Nephron (organoid): ENCODE results near the gene ITGAE.

Experiments used
- H3K27ac Mint-ChIP-seq, 3 experiments: 2 replicates each; pipeline ENCODE4 v1.8.0; 2020; ENCODE audit warnings: mixed read lengths in 3 of 3, mild to moderate bottlenecking in 2 of 3, moderate library complexity in 1 of 3
- H3K27me3 Mint-ChIP-seq: 2 replicates; pipeline ENCODE4 v1.8.0; 2021; ENCODE audit warnings: low read depth, mild to moderate bottlenecking, moderate library complexity, mixed read lengths
- H3K36me3 Mint-ChIP-seq: 2 replicates; pipeline ENCODE4 v1.8.0; 2020; ENCODE audit warnings: low read depth, mixed read lengths
- H3K4me1 Mint-ChIP-seq: 2 replicates; pipeline ENCODE4 v1.8.0; 2020; ENCODE audit warnings: mixed read lengths
- H3K4me3 Mint-ChIP-seq, 3 experiments: 2 replicates each; pipeline ENCODE4 v1.8.0; 2020; ENCODE audit warnings: mild to moderate bottlenecking in 3 of 3, mixed read lengths in 3 of 3, moderate library complexity in 2 of 3
- H3K9me3 Mint-ChIP-seq: 2 replicates; pipeline ENCODE4 v1.8.0; 2020; ENCODE audit warnings: mixed read lengths
- TF ChIP-seq, protein P1 (sequence below), 3 experiments: fragments of 200-600 bp; sonication (generic); IDR thresholded peaks; one replicate each; pipeline ENCODE4 v1.5.0; 2021; ENCODE audit warnings: antibody characterized with exemption in 3 of 3; ENCODE audit not compliant: unreplicated experiment in 3 of 3

ITGAE gene

GRCh38 chr17:3771140-3771539 lies 29.8 kb downstream of the ITGAE start:
- H3K9me3 Mint-ChIP-seq = peaks cover 10% of the 10 kb centered on the region
- TF ChIP-seq, protein P1, sequence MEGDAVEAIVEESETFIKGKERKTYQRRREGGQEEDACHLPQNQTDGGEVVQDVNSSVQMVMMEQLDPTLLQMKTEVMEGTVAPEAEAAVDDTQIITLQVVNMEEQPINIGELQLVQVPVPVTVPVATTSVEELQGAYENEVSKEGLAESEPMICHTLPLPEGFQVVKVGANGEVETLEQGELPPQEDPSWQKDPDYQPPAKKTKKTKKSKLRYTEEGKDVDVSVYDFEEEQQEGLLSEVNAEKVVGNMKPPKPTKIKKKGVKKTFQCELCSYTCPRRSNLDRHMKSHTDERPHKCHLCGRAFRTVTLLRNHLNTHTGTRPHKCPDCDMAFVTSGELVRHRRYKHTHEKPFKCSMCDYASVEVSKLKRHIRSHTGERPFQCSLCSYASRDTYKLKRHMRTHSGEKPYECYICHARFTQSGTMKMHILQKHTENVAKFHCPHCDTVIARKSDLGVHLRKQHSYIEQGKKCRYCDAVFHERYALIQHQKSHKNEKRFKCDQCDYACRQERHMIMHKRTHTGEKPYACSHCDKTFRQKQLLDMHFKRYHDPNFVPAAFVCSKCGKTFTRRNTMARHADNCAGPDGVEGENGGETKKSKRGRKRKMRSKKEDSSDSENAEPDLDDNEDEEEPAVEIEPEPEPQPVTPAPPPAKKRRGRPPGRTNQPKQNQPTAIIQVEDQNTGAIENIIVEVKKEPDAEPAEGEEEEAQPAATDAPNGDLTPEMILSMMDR (IDR thresholded peaks at IDR 0.05; ENCODE audit: unreplicated experiment in 3 of 3) = no peak
- H3K4me1 Mint-ChIP-seq = no peaks in the 10 kb centered on the region
- H3K4me3 Mint-ChIP-seq = no peak overlapping the region
- no peaks in the 10 kb centered on the region for H3K36me3 Mint-ChIP-seq
- H3K27me3 Mint-ChIP-seq = peaks cover 8% of the 10 kb centered on the region
- H3K27ac Mint-ChIP-seq = no peak overlapping the region

DNA sequence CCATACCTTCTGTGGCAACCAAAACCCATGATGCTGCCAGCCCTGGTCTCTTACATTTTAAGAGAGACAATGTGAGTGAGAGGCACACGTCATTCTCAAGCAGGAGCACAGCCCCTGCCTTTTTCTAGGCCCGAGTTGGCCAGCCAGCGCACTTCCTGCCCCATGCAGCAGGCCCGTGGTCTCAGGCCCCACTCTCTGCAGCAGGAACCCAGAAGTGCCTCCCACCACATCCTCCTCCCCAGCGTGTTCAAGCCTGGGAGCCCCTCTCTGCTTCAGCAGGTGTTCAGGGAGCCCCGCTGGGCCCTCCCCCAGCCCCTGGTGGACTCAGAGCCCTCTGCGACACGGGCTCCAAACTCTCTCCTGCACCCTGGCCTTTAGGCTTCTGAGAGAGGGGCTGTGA lies 30.5 kb downstream of the ITGAE start:
- TF ChIP-seq, protein P1 (IDR thresholded peaks at IDR 0.05; ENCODE audit: unreplicated experiment in 3 of 3) = no peak
- peaks cover 10% of the 10 kb centered on the region for H3K9me3 Mint-ChIP-seq
- H3K36me3 Mint-ChIP-seq = no peaks in the 10 kb centered on the region
- H3K27me3 Mint-ChIP-seq = peaks cover 8% of the 10 kb centered on the region
- no peak overlapping the region for H3K4me3 Mint-ChIP-seq
- H3K4me1 Mint-ChIP-seq = no peaks in the 10 kb centered on the region
- no peak overlapping the region for H3K27ac Mint-ChIP-seq

- peaks cover 10% of the 10 kb centered on the region for H3K9me3 Mint-ChIP-seq
- TF ChIP-seq, protein P1 (IDR thresholded peaks at IDR 0.05; ENCODE audit: unreplicated experiment in 3 of 3) = no peak
- H3K36me3 Mint-ChIP-seq = no peaks in the 10 kb centered on the region
- no peak overlapping the region for H3K27ac Mint-ChIP-seq
- H3K4me3 Mint-ChIP-seq = no peak overlapping the region
- H3K4me1 Mint-ChIP-seq = no peaks in the 10 kb centered on the region
- peaks cover 8% of the 10 kb centered on the region for H3K27me3 Mint-ChIP-seq
Measured at GRCh38 chr17:3768769-3769168, 32.2 kb downstream of the ITGAE start.

DNA sequence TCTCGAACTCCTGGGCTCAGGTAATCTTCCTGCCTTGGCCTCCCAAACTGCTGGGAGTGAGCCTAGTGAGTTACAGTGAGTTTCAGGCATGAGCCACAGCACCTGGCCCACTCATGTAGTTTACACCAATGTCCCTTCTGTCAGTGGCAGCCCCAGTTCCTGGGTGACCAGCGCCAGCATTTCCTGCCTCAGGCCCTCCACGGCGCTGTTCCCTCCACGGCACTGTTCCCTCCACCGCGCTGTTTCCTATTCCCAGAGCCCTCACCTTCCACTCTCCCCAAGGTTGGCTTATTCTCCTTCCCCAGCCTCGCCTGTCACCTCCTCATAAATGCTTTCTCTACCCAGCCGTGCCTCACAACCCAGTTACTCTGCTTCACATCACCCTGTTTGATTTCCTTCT lies 32.6 kb downstream of the ITGAE start:
- H3K27ac Mint-ChIP-seq = no peak overlapping the region
- H3K9me3 Mint-ChIP-seq = peaks cover 10% of the 10 kb centered on the region
- no peaks in the 10 kb centered on the region for H3K4me1 Mint-ChIP-seq
- TF ChIP-seq, protein P1 (IDR thresholded peaks at IDR 0.05; ENCODE audit: unreplicated experiment in 3 of 3) = no peak
- H3K27me3 Mint-ChIP-seq = peaks cover 8% of the 10 kb centered on the region
- H3K4me3 Mint-ChIP-seq = no peak overlapping the region
- no peaks in the 10 kb centered on the region for H3K36me3 Mint-ChIP-seq

- H3K36me3 Mint-ChIP-seq = no peaks in the 10 kb centered on the region
- H3K27me3 Mint-ChIP-seq = peaks cover 3% of the 10 kb centered on the region
- H3K9me3 Mint-ChIP-seq = peaks cover 10% of the 10 kb centered on the region
- no peak overlapping the region for H3K4me3 Mint-ChIP-seq
- H3K27ac Mint-ChIP-seq = no peak overlapping the region
- H3K4me1 Mint-ChIP-seq = no peaks in the 10 kb centered on the region
- TF ChIP-seq, protein P1 (IDR thresholded peaks at IDR 0.05; ENCODE audit: unreplicated experiment in 3 of 3) = no peak
Measured at GRCh38 chr17:3766779-3767178, 34.2 kb downstream of the ITGAE start.

DNA sequence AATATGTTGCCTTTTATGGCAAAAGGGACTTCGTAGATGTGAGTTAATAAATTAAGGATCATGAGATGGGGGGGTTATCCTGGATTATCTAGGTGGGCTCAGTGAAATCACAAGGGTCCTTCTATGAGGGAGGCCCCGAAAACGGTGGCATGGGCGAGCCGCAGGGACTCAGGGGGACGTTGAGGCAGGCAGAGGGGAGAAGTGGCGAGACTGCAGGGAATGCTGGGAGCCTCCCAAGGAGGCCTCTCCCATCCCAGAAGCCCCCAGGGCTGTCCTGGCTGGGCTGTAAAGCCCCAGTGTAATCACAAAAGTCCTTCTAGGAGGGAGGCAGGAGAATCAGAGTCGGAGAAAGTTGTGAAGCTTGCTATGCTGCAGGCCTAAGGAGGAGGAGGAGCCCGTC lies 35.0 kb downstream of the ITGAE start:
- H3K36me3 Mint-ChIP-seq = no peaks in the 10 kb centered on the region
- H3K27me3 Mint-ChIP-seq = peaks cover 3% of the 10 kb centered on the region
- TF ChIP-seq, protein P1 (IDR thresholded peaks at IDR 0.05; ENCODE audit: unreplicated experiment in 3 of 3) = no peak
- peaks cover 10% of the 10 kb centered on the region for H3K9me3 Mint-ChIP-seq
- no peak overlapping the region for H3K27ac Mint-ChIP-seq
- H3K4me1 Mint-ChIP-seq = no peaks in the 10 kb centered on the region
- no peak overlapping the region for H3K4me3 Mint-ChIP-seq
